Motor neuron (in vitro differentiated cells): ENCODE results near the gene DPF3. TPM values are rescaled to one million over a fixed set of nuclear protein-coding genes. Genes with fewer than 3 reads are reported as not detected.

Source experiments
- ATAC-seq, 8 experiments: fragments of 200-7000 bp; cut with Tn5 transposase; replicated peaks in 6 of 8; 2 replicates each; pipeline ENCODE4 v1.8.0; 2021; ENCODE audit warnings: mild to moderate bottlenecking in 8 of 8, moderate library complexity in 8 of 8
- H3K27ac ChIP-seq, 2 donors: fragments of 250-450 bp; sonication (Bioruptor Pico); 2 replicates each; pipeline ENCODE4 v1.9.0; 2021; ENCODE audit warnings: antibody characterized with exemption in 2 of 2, mild to moderate bottlenecking in 2 of 2, moderate library complexity in 1 of 2
- H3K4me1 ChIP-seq, 2 donors: fragments of 250-450 bp; sonication (Bioruptor Pico); replicated peaks in 1 of 2; 2 replicates each; pipeline ENCODE4 v1.6.1; 2021; ENCODE audit warnings: antibody characterized with exemption in 2 of 2, mild to moderate bottlenecking in 2 of 2, moderate library complexity in 1 of 2
- H3K4me3 ChIP-seq, 5 donors: fragments of 250-450 bp; sonication (Bioruptor Pico); 2 replicates each; pipeline ENCODE4 v1.9.0; 2021; ENCODE audit warnings: antibody characterized with exemption in 5 of 5, mild to moderate bottlenecking in 5 of 5, moderate library complexity in 4 of 5
- WGBS, 10 experiments: fragments of 450-650 bp; shearing (Covaris generic); methylation state at CpG; one replicate each; pipeline ENCODE4 v1.0.0; 2022; 5-methylcytosine and 5-hydroxymethylcytosine counted together
- in situ Hi-C, 9 experiments: fragments of 400-800 bp; cut with MboI; loops; one replicate each; pipeline ENCODE4 v1.15.0; 2021; ENCODE audit warnings: low sequenced_read_pairs in 9 of 9, low pct_unique_long_range_greater_than_20kb in 2 of 9; ENCODE audit not compliant: unreplicated experiment in 9 of 9
- total RNA-seq, 8 experiments: library from RNA; unstranded; fragments of 300-600 nt; gene quantifications; 2 replicates each; pipeline versions ENCODE4 v1.2.3 to v1.2.4, GENCODE V29; 2022

Gene DPF3
- total RNA-seq, 8 experiments from 2014 or later, result 5.0 to 10.8 (median 8.6) TPM

GRCh38 chr14:72743626-72744025 is 150.3 kb downstream of the DPF3 start:
- Histone ChIP-seq H3K27ac (no peak overlapping the region), H3K4me3 (no peak overlapping the region), H3K4me1 (peaks cover 22 to 26% of the 10 kb centered on the region in 2 donors)
- in situ Hi-C loops, result no loop called here
- WGBS, 10 experiments, result 33 to 83% (median 70%) methylated on average over 1 to 2 of the region's 2 CpGs; no CpG with 5 or more reads in 5 of the 10 experiments
- ATAC-seq, result peak in 1 of 8 experiments; percentile 5

GRCh38 chr14:72742838-72743195 is 151.1 kb downstream of the DPF3 start:
- in situ Hi-C loops, result no loop called here
- ATAC-seq, result no peak
- Histone ChIP-seq H3K4me3 (no peak overlapping the region), H3K4me1 (peaks cover 28 to 33% of the 10 kb centered on the region in 2 donors), H3K27ac (no peak overlapping the region)
- 66 to 100% (median 94%) methylated on average over 1 to 6 of the region's 10 CpGs; no CpG with 5 or more reads in 4 of the 10 experiments for WGBS, 10 experiments

- in situ Hi-C loops, result no loop called here
- WGBS, 10 experiments, result 0 to 60% (median 47%) methylated on average over 2 to 6 of the region's 27 CpGs; no CpG with 5 or more reads in 4 of the 10 experiments
- H3K27ac ChIP-seq, result peak overlapping the region; percentile 66 to 72
- peak in 5 of 8 experiments; percentile 89 to 96 (median 92) for ATAC-seq
- peaks cover 33 to 38% of the 10 kb centered on the region in 2 donors for H3K4me1 ChIP-seq
- H3K4me3 ChIP-seq, result no peak overlapping the region
Measured at GRCh38 chr14:72742118-72742837, 151.6 kb downstream of the DPF3 start.

DNA sequence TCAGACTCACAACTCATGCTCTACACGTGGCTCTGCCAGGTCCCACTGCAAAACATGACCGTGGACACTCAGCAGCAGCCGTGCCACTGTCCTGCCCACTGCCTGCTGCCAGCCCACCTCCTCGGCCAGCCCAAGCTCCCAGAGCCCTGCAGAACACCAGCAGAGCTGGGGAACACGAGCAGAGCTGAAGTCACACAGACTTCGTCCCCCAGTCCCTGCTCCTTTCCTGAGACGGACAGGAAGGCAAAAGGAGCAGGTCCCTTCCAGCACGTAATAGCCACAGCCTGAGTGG is 152.1 kb downstream of the DPF3 start:
- ATAC-seq, result no peak
- peaks cover 35 to 43% of the 10 kb centered on the region in 2 donors for H3K4me1 ChIP-seq
- whole genome bisulfite sequencing, 10 experiments, result 33 to 100% (median 70%) methylated on average over 1 to 2 of the region's 8 CpGs; no CpG with 5 or more reads in 7 of the 10 experiments
- peak overlapping the region; percentile 66 to 72 for H3K27ac ChIP-seq
- in situ Hi-C loops, result no loop called here
- no peak overlapping the region for H3K4me3 ChIP-seq

DNA sequence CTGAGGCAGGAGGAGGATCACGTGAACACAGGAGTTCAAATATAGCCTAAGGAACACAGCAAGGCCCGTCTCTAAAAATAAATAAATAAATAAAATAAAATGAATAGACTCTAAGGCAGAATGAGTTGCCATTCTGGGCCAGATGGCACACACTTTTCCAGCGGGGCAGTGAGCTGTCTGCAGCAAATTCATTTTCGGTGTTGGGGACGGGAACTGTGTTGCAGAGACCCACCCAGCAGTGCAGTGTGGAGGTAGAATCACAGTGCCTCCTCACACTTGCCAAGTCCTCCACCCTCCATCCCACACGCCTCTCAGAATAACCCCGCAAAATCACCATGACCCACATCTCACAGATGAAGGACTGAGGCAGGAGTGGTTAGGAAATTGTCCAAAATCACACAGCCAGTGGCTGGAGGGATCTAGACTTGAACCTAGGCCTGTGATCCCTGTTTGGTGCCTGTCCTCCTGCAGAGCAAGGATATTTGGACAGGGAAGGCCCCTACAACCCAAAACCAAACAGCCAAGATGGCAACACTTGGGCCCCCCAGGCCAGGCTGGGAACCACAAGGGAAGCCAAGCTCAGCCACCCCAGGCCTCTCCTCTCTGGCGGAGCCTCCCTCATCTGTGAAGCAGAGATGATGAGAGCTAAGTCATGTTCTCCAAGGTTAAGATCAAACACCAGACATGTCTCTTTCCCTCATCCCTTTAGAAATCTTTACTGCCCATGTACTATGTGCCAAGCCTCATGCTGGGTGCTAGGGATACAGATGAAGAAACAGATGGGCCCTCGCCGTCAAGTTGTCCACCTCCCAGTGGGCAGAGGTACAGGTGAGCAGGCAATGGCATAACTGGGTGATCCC is 152.7 kb downstream of the DPF3 start:
- Histone ChIP-seq H3K4me3 (no peak overlapping the region), H3K4me1 (peaks cover 35 to 49% of the 10 kb centered on the region in 2 donors), H3K27ac (peak overlapping the region; percentile 66 to 72)
- in situ Hi-C loops, result no loop called here
- ATAC-seq, result no peak
- WGBS, 10 experiments, result 76 to 100% (median 100%) methylated on average over 1 to 8 of the region's 10 CpGs; no CpG with 5 or more reads in 4 of the 10 experiments

DNA sequence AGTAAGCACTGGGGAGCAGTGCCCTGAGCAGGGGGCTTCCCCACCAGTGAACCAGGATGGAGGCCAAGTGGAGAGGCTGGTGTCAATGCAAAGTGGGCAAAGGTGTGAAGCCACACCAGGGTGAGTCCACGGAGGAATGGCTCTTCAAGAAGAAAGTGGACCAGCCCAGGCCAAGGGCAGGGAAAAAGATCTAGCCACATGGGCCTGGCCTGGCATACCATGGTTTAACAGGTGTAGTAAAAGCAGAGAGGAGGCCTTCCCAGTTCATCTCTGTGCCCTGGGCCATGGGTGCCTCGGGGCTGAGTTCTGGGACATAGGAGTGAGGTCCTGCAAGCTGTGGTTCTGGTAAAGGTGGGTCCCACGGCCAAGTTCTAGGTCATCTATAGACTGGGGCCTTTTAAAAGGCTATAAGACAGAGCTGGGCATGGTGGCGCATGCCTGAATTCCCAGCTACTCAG is 153.4 kb downstream of the DPF3 start:
- Histone ChIP-seq H3K27ac (no peak overlapping the region), H3K4me3 (no peak overlapping the region), H3K4me1 (peaks cover 35 to 50% of the 10 kb centered on the region in 2 donors)
- no peak for ATAC-seq
- WGBS, 10 experiments, result 80 to 100% (median 88%) methylated on average over 1 to 3 of the region's 4 CpGs; no CpG with 5 or more reads in 4 of the 10 experiments
- in situ Hi-C loops, result no loop called here

- peaks cover 35 to 50% of the 10 kb centered on the region in 2 donors for H3K4me1 ChIP-seq
- in situ Hi-C loops, result no loop called here
- H3K27ac ChIP-seq, result no peak overlapping the region
- WGBS, 10 experiments, result 0 to 100% (median 78%) methylated on average over 1 to 9 of the region's 14 CpGs; no CpG with 5 or more reads in 1 of the 10 experiments
- no peak for ATAC-seq
- no peak overlapping the region for H3K4me3 ChIP-seq
Measured at GRCh38 chr14:72739446-72740405, 154.2 kb downstream of the DPF3 start.

GRCh38 chr14:72738161-72738611 is 155.7 kb downstream of the DPF3 start:
- Histone ChIP-seq H3K4me3 (no peak overlapping the region), H3K4me1 (peaks cover 35 to 50% of the 10 kb centered on the region in 2 donors), H3K27ac (no peak overlapping the region)
- WGBS, 10 experiments, result 73 to 100% (median 80%) methylated on average over 1 to 4 of the region's 6 CpGs; no CpG with 5 or more reads in 4 of the 10 experiments
- ATAC-seq, result no peak
- in situ Hi-C loops, result no loop called here

GRCh38 chr14:72737560-72737943 is 156.3 kb downstream of the DPF3 start:
- H3K27ac ChIP-seq, result no peak overlapping the region

GRCh38 chr14:72736786-72737559 is 156.9 kb downstream of the DPF3 start:
- 13 to 100% (median 69%) methylated on average over 3 to 12 of the region's 14 CpGs for WGBS, 10 experiments
- no peak for ATAC-seq
- Histone ChIP-seq H3K4me3 (no peak overlapping the region), H3K27ac (no peak overlapping the region), H3K4me1 (peaks cover 25 to 39% of the 10 kb centered on the region in 2 donors)
- in situ Hi-C loops, result no loop called here

More at GRCh38 chr14:72737560-72737943, 156.3 kb downstream of the DPF3 start:
- H3K4me1 ChIP-seq, result peaks cover 31 to 45% of the 10 kb centered on the region in 2 donors
- in situ Hi-C loops, result no loop called here
- ATAC-seq, result no peak
- H3K4me3 ChIP-seq, result no peak overlapping the region
- 0 to 88% (median 79%) methylated on average over 1 to 6 of the region's 6 CpGs; no CpG with 5 or more reads in 2 of the 10 experiments for WGBS, 10 experiments

DNA sequence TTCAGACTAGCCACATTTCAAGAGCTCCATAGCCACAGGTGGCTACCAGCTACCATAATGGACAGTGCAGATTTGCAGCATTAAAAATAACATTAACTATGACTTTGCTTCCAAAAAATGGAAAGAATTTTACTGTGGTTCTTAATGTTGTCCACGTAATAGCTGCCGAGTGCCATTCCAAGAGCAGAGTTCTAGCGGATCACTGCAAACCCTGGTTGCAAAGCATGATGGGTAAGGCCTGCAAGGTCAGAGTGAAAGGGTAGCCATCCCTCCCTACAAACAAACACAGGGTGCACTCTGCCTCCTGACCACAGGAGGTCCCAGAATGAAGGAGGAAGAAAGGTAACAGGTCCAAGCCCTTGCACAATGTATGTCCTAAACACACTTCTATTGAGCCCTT is 157.6 kb downstream of the DPF3 start:
- Histone ChIP-seq H3K27ac (no peak overlapping the region), H3K4me1 (peaks cover 19 to 33% of the 10 kb centered on the region in 2 donors), H3K4me3 (no peak overlapping the region)
- ATAC-seq, result peak in 2 of 8 experiments; percentile 47 to 50
- 28 to 100% (median 92%) methylated on average over 1 to 3 of the region's 3 CpGs; no CpG with 5 or more reads in 3 of the 10 experiments for WGBS, 10 experiments
- in situ Hi-C loops, result no loop called here
